ENCODE measurements around the gene ARHGAP23.
A peak's percentile ranks its signal among the peaks of the same experiment; 100 is the strongest.
"Not testable (repeated sequence)": the region's sequence is repeated elsewhere in the genome, so short reads cannot be mapped to it uniquely, and the experiment has no call there.

The ARHGAP23 gene

GRCh38 chr17:38421171-38421841 is 7.0 kb upstream of the ARHGAP23 start:
- ATAC-seq (no peak), DNase-seq (no peak)

- no peak for DNase-seq
- ATAC-seq = no peak
These were observed 6.1 kb upstream of the ARHGAP23 start for GRCh38 chr17:38421871-38422827.

- ATAC-seq (no peak), DNase-seq (no peak)
These were observed 3.8 kb upstream of the ARHGAP23 start for GRCh38 chr17:38424297-38424972.

- DNase-seq (no peak), ATAC-seq (no peak)
These were observed 3.2 kb upstream of the ARHGAP23 start for GRCh38 chr17:38425031-38425430.

GRCh38 chr17:38425744-38426143 is 2.5 kb upstream of the ARHGAP23 start:
- ATAC-seq (no peak), DNase-seq (no peak)

GRCh38 chr17:38426441-38426840 is 1.8 kb upstream of the ARHGAP23 start:
- ATAC-seq (no peak), DNase-seq (no peak)

GRCh38 chr17:38427160-38427949 is 909 bp upstream of the ARHGAP23 start:
- DNase-seq (no peak), ATAC-seq (no peak)

- ATAC-seq = peak; percentile 24
- DNase-seq = peak; percentile 42
These were observed 543 bp downstream of the ARHGAP23 start for GRCh38 chr17:38428643-38429371.

- DNase-seq (no peak), ATAC-seq (no peak)
These were observed 1.3 kb downstream of the ARHGAP23 start for GRCh38 chr17:38429476-38430100.

GRCh38 chr17:38430316-38430715 is 2.1 kb downstream of the ARHGAP23 start:
- no peak for ATAC-seq

GRCh38 chr17:38430822-38431221 is 2.6 kb downstream of the ARHGAP23 start:
- ATAC-seq (no peak), DNase-seq (no peak)

More at GRCh38 chr17:38430316-38430715, 2.1 kb downstream of the ARHGAP23 start:
- DNase-seq = no peak

GRCh38 chr17:38431346-38432145 is 3.3 kb downstream of the ARHGAP23 start:
- ATAC-seq = no peak

GRCh38 chr17:38434178-38434665 is 6.0 kb downstream of the ARHGAP23 start:
- DNase-seq = no peak
- no peak for ATAC-seq

More at GRCh38 chr17:38431346-38432145, 3.3 kb downstream of the ARHGAP23 start:
- DNase-seq = no peak

GRCh38 chr17:38435795-38436194 is 7.5 kb downstream of the ARHGAP23 start:
- ATAC-seq (no peak), DNase-seq (no peak)

- ATAC-seq (no peak), DNase-seq (no peak)
These were observed 8.1 kb downstream of the ARHGAP23 start for GRCh38 chr17:38436386-38436785.

- not testable (repeated sequence) for ATAC-seq, DNase-seq
These were observed 9.0 kb downstream of the ARHGAP23 start for GRCh38 chr17:38437313-38437712.

- no peak for DNase-seq
These were observed 11.2 kb downstream of the ARHGAP23 start for GRCh38 chr17:38439436-38439835.

GRCh38 chr17:38440614-38441397 is 12.5 kb downstream of the ARHGAP23 start:
- DNase-seq (no peak), ATAC-seq (no peak)

More at GRCh38 chr17:38439436-38439835, 11.2 kb downstream of the ARHGAP23 start:
- ATAC-seq = no peak
